HCT116 (cell line): ENCODE results near the gene DMWD. TPM values are rescaled to one million over a fixed set of nuclear protein-coding genes. Genes with fewer than 3 reads are reported as not detected.

ENCODE experiments used
- ATAC-seq: fragments of 200-7000 bp; cut with Tn5 transposase; 2 replicates; pipeline ENCODE4 v1.9.1; 2020; ENCODE audit warnings: mild to moderate bottlenecking, moderate library complexity
- BruUV-seq: library from RNA; stranded (reverse); fragments of 400-500 nt; replicated peaks from 2 replicates; lab custom pipeline; 2021; lab: Mats Ljungman, UMichigan
- CTCF ChIA-PET: fragments of 300-600 bp; sonication (Branson Sonifier 250); formaldehyde crosslinking; loops from one replicate; lab custom pipeline; 2021; ENCODE audit warnings: antibody characterized with exemption; lab: Charles Lee
- POLR2A ChIA-PET: fragments of 300-600, 350-600 bp; sonication (Branson Sonifier 250); formaldehyde crosslinking; loops from one replicate; lab custom pipeline; 2021; ENCODE audit warnings: antibody characterized with exemption; lab: Charles Lee
- RAD21 ChIA-PET, 2 experiments: fragments of 300-600 bp; sonication (Branson Sonifier 250); formaldehyde crosslinking; loops; one replicate each; lab custom pipeline; 2023; ENCODE audit warnings: low total read pairs in 2 of 2; ENCODE audit not compliant: uncharacterized antibody in 2 of 2, unreplicated experiment in 2 of 2, low non-redundant PET in 1 of 2; lab: Charles Lee
- DNase-seq: peaks from one replicate; pipeline ENCODE4 v3.0.0-alpha.2; 2010; ENCODE audit warnings: low read depth, low spot score
- H2AFZ ChIP-seq: fragments of 200-600 bp; shearing (Covaris generic), sonication (generic); 2 replicates; pipeline ENCODE4 v1.6.1; 2017; ENCODE audit warnings: low read depth, mixed run types, mixed read lengths, antibody characterized with exemption, low read length; ENCODE audit not compliant: poor library complexity, severe bottlenecking
- H3K27ac ChIP-seq: 2 replicates; pipeline ENCODE4 v1.5.1; 2012; ENCODE audit warnings: low read depth, low read length
- H3K27me3 ChIP-seq: fragments of 200-600 bp; sonication (generic); 2 replicates; pipeline ENCODE4 v1.6.1; 2016; ENCODE audit warnings: mixed run types, low read length, mixed read lengths; ENCODE audit not compliant: insufficient read depth
- H3K36me3 ChIP-seq, 2 experiments: fragments of 200-500 bp in 1 of 2; fragments of 200-600 bp in 1 of 2; sonication (Bioruptor generic) in 1 of 2; sonication (generic) in 1 of 2; 2 replicates each; pipeline versions ENCODE4 v1.5.1 to v1.6.1; 2014 to 2016; ENCODE audit warnings: low read length in 2 of 2, inconsistent platforms in 1 of 2, mixed read lengths in 1 of 2, mixed run types in 1 of 2; ENCODE audit not compliant: insufficient read depth in 2 of 2, control insufficient read depth in 1 of 2
- H3K4me1 ChIP-seq, 2 experiments: fragments of 200-600 bp in 1 of 2; sonication (generic) in 1 of 2; 2 replicates each; pipeline versions ENCODE4 v1.5.1 to v1.6.1; 2012 to 2017; ENCODE audit warnings: low read length in 2 of 2, inconsistent platforms in 1 of 2, mild to moderate bottlenecking in 1 of 2, mixed read lengths in 1 of 2, mixed run types in 1 of 2, moderate library complexity in 1 of 2; ENCODE audit not compliant: insufficient read depth in 2 of 2, control insufficient read depth in 1 of 2
- H3K4me2 ChIP-seq: fragments of 200-600 bp; sonication (generic); 2 replicates; pipeline ENCODE4 v1.6.1; 2017; ENCODE audit warnings: mixed run types, low read length, mixed read lengths
- H3K4me3 ChIP-seq, 2 experiments: fragments of 200-600 bp in 1 of 2; sonication (generic) in 1 of 2; replicated peaks in 1 of 2; 2 replicates each; pipeline ENCODE4 v1.5.1; 2011 to 2016; ENCODE audit warnings: low read length in 2 of 2, control low read depth in 1 of 2, low read depth in 1 of 2, mild to moderate bottlenecking in 1 of 2, mixed read lengths in 1 of 2, mixed run types in 1 of 2
- H3K79me2 ChIP-seq: fragments of 200-600 bp; sonication (generic); 2 replicates; pipeline ENCODE4 v1.6.1; 2017; ENCODE audit warnings: mild to moderate bottlenecking, mixed run types, low read length, moderate library complexity, mixed read lengths; ENCODE audit not compliant: insufficient read depth
- H3K9ac ChIP-seq: fragments of 200-600 bp; sonication (generic); 2 replicates; pipeline ENCODE4 v1.6.1; 2016; ENCODE audit warnings: low read length, mixed read lengths
- H3K9me2 ChIP-seq: fragments of 200-600 bp; sonication (generic), shearing (Covaris generic); 2 replicates; pipeline ENCODE4 v1.6.1; 2017; ENCODE audit warnings: mixed run types, mild to moderate bottlenecking, moderate library complexity; ENCODE audit not compliant: insufficient read depth
- H3K9me3 ChIP-seq, 2 experiments: fragments of 200-500 bp in 1 of 2; fragments of 200-600 bp in 1 of 2; sonication (Bioruptor generic) in 1 of 2; sonication (generic) in 1 of 2; 2 replicates each; pipeline ENCODE4 v1.6.1; 2014 to 2017; ENCODE audit warnings: low read length in 2 of 2, mixed read lengths in 2 of 2, inconsistent platforms in 1 of 2, low read depth in 1 of 2, mild to moderate bottlenecking in 1 of 2, mixed run types in 1 of 2, moderate library complexity in 1 of 2; ENCODE audit not compliant: control insufficient read depth in 1 of 2, insufficient read depth in 1 of 2
- H4K20me1 ChIP-seq: fragments of 200-600 bp; sonication (generic), shearing (Covaris generic); 2 replicates; pipeline ENCODE4 v1.6.1; 2017; ENCODE audit warnings: mixed run types, mild to moderate bottlenecking, moderate library complexity; ENCODE audit not compliant: insufficient read depth
- CEBPB ChIP-seq: IDR thresholded peaks from 2 replicates; pipeline ENCODE4 v1.6.1; 2012; ENCODE audit warnings: low read depth
- MAX ChIP-seq: IDR thresholded peaks from 2 replicates; pipeline ENCODE4 v1.6.1; 2012
- RAD21 ChIP-seq: IDR thresholded peaks from 2 replicates; pipeline ENCODE4 v1.6.1; 2012; ENCODE audit warnings: low read depth, mild to moderate bottlenecking
- TCF7L2 ChIP-seq: IDR thresholded peaks from 2 replicates; pipeline ENCODE4 v1.7.0; 2011; ENCODE audit warnings: borderline replicate concordance, inconsistent platforms; ENCODE audit not compliant: insufficient read depth, insufficient read length; ENCODE audit errors: extremely low read depth
- ZFX ChIP-seq: fragments of 450-650 bp; IDR thresholded peaks from 2 replicates; pipeline ENCODE4 v1.6.1; 2017
- intact Hi-C: fragments of 100-400 bp; cut with micrococcal nuclease; formaldehyde crosslinking; loops from 2 replicates; pipeline ENCODE4 v1.10.0; 2022
- total RNA-seq: library from RNA; stranded (reverse); gene quantifications from one replicate; pipeline ENCODE4 v1.2.1, GENCODE V29; 2021; ENCODE audit not compliant: unreplicated experiment
- TF ChIP-seq, protein P1 (sequence below): IDR thresholded peaks from 2 replicates; pipeline ENCODE4 v1.6.1; 2012
- TF ChIP-seq, protein P2 (sequence below), 3 experiments: fragments of 200-600 bp in 1 of 3; sonication (generic) in 1 of 3; IDR thresholded peaks in 2 of 3; conservative IDR thresholded peaks in 1 of 3; 2 replicates each; pipeline ENCODE4 v1.5.1; 2012 to 2017; ENCODE audit warnings: low read depth in 2 of 3, low read length in 2 of 3, antibody characterized with exemption in 1 of 3, borderline replicate concordance in 1 of 3, control low read depth in 1 of 3, mild to moderate bottlenecking in 1 of 3, mixed read lengths in 1 of 3, mixed run types in 1 of 3, moderate library complexity in 1 of 3; ENCODE audit not compliant: insufficient read depth in 1 of 3

The DMWD gene
- total RNA-seq, 1 experiment from 2014 or later: 56.8 TPM

- H3K9me3 ChIP-seq: no peaks in the 10 kb centered on the region
- intact Hi-C loops: loop anchor here (1.0 kb wide), 1 partner anchor 29 kb away; no protein-coding TSS in a partner anchor
- H3K36me3 ChIP-seq: no peaks in the 10 kb centered on the region
- no peak overlapping the region for H3K9ac ChIP-seq
- no TSS peak for BruUV-seq
- POLR2A ChIA-PET: interaction anchor here (1.7 kb wide), 1 partner anchor 29 kb away, joined by 9 read pairs; the partner anchor contains the start of gene SIX5
- DNase-seq (no peak), ATAC-seq (peak; percentile 92)
- TF ChIP-seq CEBPB: no peak
- TF ChIP-seq, protein P1, sequence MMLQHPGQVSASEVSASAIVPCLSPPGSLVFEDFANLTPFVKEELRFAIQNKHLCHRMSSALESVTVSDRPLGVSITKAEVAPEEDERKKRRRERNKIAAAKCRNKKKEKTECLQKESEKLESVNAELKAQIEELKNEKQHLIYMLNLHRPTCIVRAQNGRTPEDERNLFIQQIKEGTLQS: no peak
- no peak for TF ChIP-seq ZFX
- TF ChIP-seq MAX: no peak
- TF ChIP-seq TCF7L2: no peak
- TF ChIP-seq, protein P2, sequence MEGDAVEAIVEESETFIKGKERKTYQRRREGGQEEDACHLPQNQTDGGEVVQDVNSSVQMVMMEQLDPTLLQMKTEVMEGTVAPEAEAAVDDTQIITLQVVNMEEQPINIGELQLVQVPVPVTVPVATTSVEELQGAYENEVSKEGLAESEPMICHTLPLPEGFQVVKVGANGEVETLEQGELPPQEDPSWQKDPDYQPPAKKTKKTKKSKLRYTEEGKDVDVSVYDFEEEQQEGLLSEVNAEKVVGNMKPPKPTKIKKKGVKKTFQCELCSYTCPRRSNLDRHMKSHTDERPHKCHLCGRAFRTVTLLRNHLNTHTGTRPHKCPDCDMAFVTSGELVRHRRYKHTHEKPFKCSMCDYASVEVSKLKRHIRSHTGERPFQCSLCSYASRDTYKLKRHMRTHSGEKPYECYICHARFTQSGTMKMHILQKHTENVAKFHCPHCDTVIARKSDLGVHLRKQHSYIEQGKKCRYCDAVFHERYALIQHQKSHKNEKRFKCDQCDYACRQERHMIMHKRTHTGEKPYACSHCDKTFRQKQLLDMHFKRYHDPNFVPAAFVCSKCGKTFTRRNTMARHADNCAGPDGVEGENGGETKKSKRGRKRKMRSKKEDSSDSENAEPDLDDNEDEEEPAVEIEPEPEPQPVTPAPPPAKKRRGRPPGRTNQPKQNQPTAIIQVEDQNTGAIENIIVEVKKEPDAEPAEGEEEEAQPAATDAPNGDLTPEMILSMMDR (IDR thresholded peaks at IDR 0.05 in 2 of 3, conservative IDR thresholded peaks at IDR 0.05 in 1 of 3; ENCODE audit: borderline replicate concordance in 1 of 3, insufficient read depth in 1 of 3, low read depth in 2 of 3, low read length in 2 of 3): peak; percentile 79 to 85 (median 81)
- peak; percentile 79 for TF ChIP-seq RAD21
- peak overlapping the region; percentile 95 for H2AFZ ChIP-seq
- H3K4me1 ChIP-seq: peaks cover 0 to 18% of the 10 kb centered on the region in 2 experiments; a peak in 2 of 4 replicates
- CTCF ChIA-PET: interaction anchor here (0.7 to 3.9 kb wide), 11 partner anchors 10 to 278 kb away, joined by 3 to 54 read pairs (median 5); partner anchors contain the start of genes DMPK, FOXA3 and SIX5
- no peaks in the 10 kb centered on the region for H3K79me2 ChIP-seq
- no peaks in the 10 kb centered on the region for H3K9me2 ChIP-seq
- H3K4me2 ChIP-seq: peak overlapping the region; percentile 60
- no peaks in the 10 kb centered on the region for H3K27me3 ChIP-seq
- H4K20me1 ChIP-seq: no peaks in the 10 kb centered on the region
- no peak overlapping the region for H3K4me3 ChIP-seq
- H3K27ac ChIP-seq: no peak overlapping the region
- RAD21 ChIA-PET: interaction anchor here (0.9 to 1.9 kb wide), 2 partner anchors 29 kb away, joined by 7 to 8 read pairs; partner anchors contain the start of gene SIX5 (in 1 of the 2)
These were observed 6.4 kb upstream of the DMWD start for GRCh38 chr19:45798995-45799517.
